Left colon (tissue), 2 donors: ENCODE data around the gene ARRDC3. TPM values are rescaled to one million over a fixed set of nuclear protein-coding genes. Genes with fewer than 3 reads are reported as not detected.
"Not testable (repeated sequence)": the region's sequence is repeated elsewhere in the genome, so short reads cannot be mapped to it uniquely, and the experiment has no call there.

Experiments
- ATAC-seq: fragments of 200-7000 bp; cut with Tn5 transposase; one replicate; pipeline ENCODE4 v1.9.1; 2020; ENCODE audit warnings: mild to moderate bottlenecking, moderate library complexity
- DNase-seq, 2 donors: peaks; one replicate each; pipeline ENCODE4 v3.0.0-alpha.2; 2020
- intact Hi-C, 2 donors: fragments of 100-400 bp; cut with DNase I in 1 of 2; cut with micrococcal nuclease in 1 of 2; formaldehyde crosslinking; loops; one replicate each; pipeline versions ENCODE4 v1.11.2 to v1.14.0; 2022; cut with DNase I, micrococcal nuclease
- total RNA-seq, 2 donors: library from RNA; stranded (reverse); fragmentation: NEBNext Ultra II Directional; extraction: Animal tissue kit (Norgen Biotek cat#: 25700); gene quantifications; one replicate each; pipeline ENCODE4 v1.2.1, GENCODE V29; 2021
- donor health status: DM: no; HTN: no; CAD: no.
- donor health status: DM: yes; HTN: yes; CAD: no.

ARRDC3 gene
- total RNA-seq, 2 donors from 2014 or later: 14.5 to 33.0 TPM

DNA sequence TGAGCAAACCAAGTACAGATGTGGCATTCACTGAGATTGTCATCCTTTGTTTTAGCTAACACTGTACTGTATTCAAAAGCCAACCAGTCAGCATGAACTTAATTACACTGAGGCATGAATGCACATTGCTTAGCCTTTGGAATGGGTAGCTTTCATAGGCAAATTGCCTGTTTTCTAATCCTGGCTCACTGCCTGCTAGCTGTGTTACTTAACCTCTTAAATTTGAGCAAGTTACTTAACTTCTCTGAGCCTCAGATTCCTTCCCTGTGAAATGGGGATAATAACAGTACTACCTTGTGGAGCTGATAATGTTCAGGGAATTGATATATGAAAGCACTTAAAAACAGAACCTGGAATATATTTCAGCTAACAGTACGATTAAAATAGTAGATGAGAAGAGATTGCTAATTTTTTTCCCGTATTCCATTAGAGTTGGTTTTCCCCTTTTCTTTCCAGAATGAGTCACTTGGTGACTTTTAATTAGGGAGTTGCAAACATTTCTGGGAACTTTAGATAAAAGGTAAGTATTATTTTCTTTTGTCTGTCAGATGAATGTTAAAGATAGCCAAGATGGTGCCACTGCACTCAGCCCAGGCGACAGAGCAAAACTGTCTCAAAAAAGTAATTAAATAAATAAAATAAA lies 43.9 kb downstream of the ARRDC3 start:
- no peak for ATAC-seq
- intact Hi-C loops: no loop called here
- no peak for DNase-seq

- intact Hi-C loops: no loop called here
- DNase-seq (no peak), ATAC-seq (no peak)
Observed at GRCh38 chr5:91332267-91333045, 50.7 kb downstream of the ARRDC3 start.

- DNase-seq (no peak), ATAC-seq (no peak)
- intact Hi-C loops: no loop called here
Observed at GRCh38 chr5:91331705-91332104, 51.4 kb downstream of the ARRDC3 start.

- intact Hi-C loops: no loop called here
- no peak for ATAC-seq
- DNase-seq: no peak
Observed at GRCh38 chr5:91329283-91329682, 53.8 kb downstream of the ARRDC3 start.

DNA sequence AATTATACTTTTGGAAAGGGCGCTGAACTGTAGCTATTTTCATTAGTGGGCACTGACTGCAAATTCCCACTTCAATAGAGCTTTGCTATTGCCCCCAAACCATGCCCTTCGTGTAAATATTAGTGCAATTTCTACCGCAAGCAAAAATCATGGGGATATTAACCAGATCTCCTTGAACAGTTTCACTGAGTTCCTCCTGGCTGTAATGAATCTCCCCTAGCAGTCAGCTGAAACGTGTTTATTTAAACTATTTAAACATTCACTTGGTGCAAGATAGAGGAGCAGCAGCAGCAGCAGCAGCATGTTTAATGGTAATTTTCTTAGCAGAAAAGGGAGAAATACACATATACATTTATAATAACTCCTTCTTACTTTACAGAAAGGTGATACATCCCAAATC lies 54.4 kb downstream of the ARRDC3 start:
- intact Hi-C loops: no loop called here
- no peak for DNase-seq
- ATAC-seq: no peak

DNA sequence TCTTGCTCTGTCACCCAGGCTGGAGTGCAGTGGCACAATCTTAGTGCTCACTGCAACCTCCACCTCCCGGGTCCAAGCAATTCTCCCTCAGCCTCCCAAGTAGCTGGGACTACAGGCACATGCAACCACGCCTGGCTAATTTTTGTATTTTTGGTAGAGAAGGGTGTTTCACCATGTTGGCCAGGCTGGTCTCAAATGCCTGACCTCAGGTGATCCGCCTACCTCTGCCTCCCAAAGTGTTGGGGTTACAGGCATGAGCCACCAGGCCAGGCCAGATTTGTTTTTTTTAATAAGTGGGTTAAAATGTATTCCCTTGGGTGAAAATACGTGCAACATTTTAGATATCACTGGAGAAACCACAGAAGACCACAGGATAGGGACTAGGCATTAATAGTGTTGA lies 60.1 kb downstream of the ARRDC3 start:
- DNase-seq, ATAC-seq, intact Hi-C loops: not testable (repeated sequence)

DNA sequence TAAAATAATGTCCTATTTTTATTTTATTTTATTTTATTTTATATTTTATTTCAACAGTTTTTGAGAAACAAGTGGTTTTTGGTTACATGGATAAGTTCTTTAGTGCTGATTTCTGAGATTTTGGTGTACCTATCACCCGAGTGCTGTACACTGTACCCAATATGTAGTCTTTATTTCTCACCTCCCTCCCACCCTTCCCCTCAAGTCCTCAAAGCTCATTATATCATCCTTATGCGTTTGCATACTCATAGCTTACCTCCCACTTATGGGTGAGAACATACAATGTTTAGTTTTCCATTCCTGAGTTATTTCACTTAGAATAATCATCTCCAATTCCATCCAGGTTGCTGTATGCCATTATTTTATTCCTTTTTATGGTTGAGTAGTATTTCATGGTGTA lies 63.5 kb downstream of the ARRDC3 start:
- ATAC-seq (no peak), DNase-seq (no peak)
- intact Hi-C loops: no loop called here

DNA sequence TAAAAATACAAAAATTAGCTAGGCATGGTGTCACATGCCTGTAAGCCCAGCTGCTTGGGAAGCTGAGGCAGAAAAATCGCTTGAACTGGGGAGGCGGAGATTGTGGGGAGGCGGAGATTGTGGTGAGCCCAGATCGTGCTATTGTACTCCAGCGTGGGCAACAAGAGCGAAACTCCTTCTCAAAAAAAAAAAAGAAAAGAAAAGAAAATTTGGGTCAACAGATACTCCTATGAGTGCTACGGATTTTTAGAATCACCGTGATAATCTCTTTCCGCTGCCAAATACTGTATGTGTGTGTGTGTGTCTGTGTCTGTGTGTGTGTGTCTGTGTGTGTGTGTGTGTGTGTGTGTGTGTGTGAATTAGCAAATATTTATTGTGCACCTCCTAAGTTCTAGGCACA lies 64.4 kb downstream of the ARRDC3 start:
- ATAC-seq (no peak), DNase-seq (no peak)
- intact Hi-C loops: no loop called here
